Measurements from ENCODE around the gene PLXNA2.

Gene PLXNA2

GRCh38 chr1:208009303-208009702 is 234.9 kb downstream of the PLXNA2 start:
- H3K4me3 Mint-ChIP-seq = no peak overlapping the region
- H3K4me1 Mint-ChIP-seq = no peaks in the 10 kb centered on the region
- H3K36me3 Mint-ChIP-seq = no peaks in the 10 kb centered on the region
- ATAC-seq (no peak), DNase-seq (ENCODE audit: low spot score in 2 of 2) (no peak)
- H3K9me3 Mint-ChIP-seq = no peaks in the 10 kb centered on the region
- H3K27ac Mint-ChIP-seq = no peak overlapping the region

GRCh38 chr1:208008534-208008933 is 235.7 kb downstream of the PLXNA2 start:
- DNase-seq (ENCODE audit: low spot score in 2 of 2) (no peak), ATAC-seq (no peak)
- H3K36me3 Mint-ChIP-seq = no peaks in the 10 kb centered on the region
- H3K27ac Mint-ChIP-seq = no peak overlapping the region
- H3K4me1 Mint-ChIP-seq = no peaks in the 10 kb centered on the region
- no peak overlapping the region for H3K4me3 Mint-ChIP-seq
- H3K9me3 Mint-ChIP-seq = no peaks in the 10 kb centered on the region

- Mint-ChIP-seq H3K9me3 (no peaks in the 10 kb centered on the region), H3K27ac (no peak overlapping the region), H3K4me3 (no peak overlapping the region), H3K36me3 (no peaks in the 10 kb centered on the region), H3K4me1 (no peaks in the 10 kb centered on the region)
- DNase-seq (ENCODE audit: low spot score in 2 of 2) (no peak), ATAC-seq (no peak)
These were observed 236.2 kb downstream of the PLXNA2 start for GRCh38 chr1:208007938-208008342.

- no peak for DNase-seq (ENCODE audit: low spot score in 2 of 2)
- ATAC-seq = no peak
- Mint-ChIP-seq H3K9me3 (no peaks in the 10 kb centered on the region), H3K27ac (no peak overlapping the region), H3K4me1 (no peaks in the 10 kb centered on the region), H3K4me3 (no peak overlapping the region), H3K36me3 (no peaks in the 10 kb centered on the region)
These were observed 236.8 kb downstream of the PLXNA2 start for GRCh38 chr1:208007319-208007937.

GRCh38 chr1:208006258-208006920 is 237.8 kb downstream of the PLXNA2 start:
- ATAC-seq = no peak

DNA sequence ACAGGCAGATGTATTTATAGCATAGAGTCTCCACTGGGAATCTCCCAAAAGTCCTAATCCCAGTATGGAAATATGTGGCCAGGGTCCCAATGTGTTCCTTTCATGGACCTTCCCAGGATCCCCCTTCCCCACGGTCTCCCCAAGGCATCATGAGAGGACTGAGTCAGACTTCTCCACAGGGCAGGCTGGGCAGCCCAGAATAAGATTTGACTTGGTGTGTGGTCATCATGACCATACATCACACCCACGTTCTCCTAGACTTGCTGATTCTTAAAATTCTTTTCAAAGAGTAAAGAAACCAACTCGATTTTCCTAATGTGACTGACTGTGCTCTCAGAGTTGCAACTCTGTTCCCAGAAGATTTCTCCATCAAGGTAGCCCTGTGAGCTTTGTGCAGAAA is 239.3 kb downstream of the PLXNA2 start:
- no peak overlapping the region for H3K27ac Mint-ChIP-seq
- peak; percentile 35 for ATAC-seq
- no peak overlapping the region for H3K4me3 Mint-ChIP-seq

More at GRCh38 chr1:208006258-208006920, 237.8 kb downstream of the PLXNA2 start:
- Mint-ChIP-seq H3K27ac (no peak overlapping the region), H3K36me3 (no peaks in the 10 kb centered on the region), H3K4me1 (no peaks in the 10 kb centered on the region), H3K9me3 (no peaks in the 10 kb centered on the region), H3K4me3 (no peak overlapping the region)
- DNase-seq (ENCODE audit: low spot score in 2 of 2) = no peak

GRCh38 chr1:208003241-208003640 is 240.9 kb downstream of the PLXNA2 start:
- no peak for ATAC-seq

More for the DNA sequence above, 239.3 kb downstream of the PLXNA2 start:
- DNase-seq (ENCODE audit: low spot score in 2 of 2) = no peak
- H3K36me3 Mint-ChIP-seq = no peaks in the 10 kb centered on the region
- no peaks in the 10 kb centered on the region for H3K9me3 Mint-ChIP-seq
- H3K4me1 Mint-ChIP-seq = no peaks in the 10 kb centered on the region

GRCh38 chr1:208002672-208003071 is 241.5 kb downstream of the PLXNA2 start:
- Mint-ChIP-seq H3K27ac (no peak overlapping the region), H3K9me3 (no peaks in the 10 kb centered on the region), H3K4me3 (no peak overlapping the region), H3K36me3 (no peaks in the 10 kb centered on the region), H3K4me1 (no peaks in the 10 kb centered on the region)
- ATAC-seq (no peak), DNase-seq (ENCODE audit: low spot score in 2 of 2) (no peak)

More at GRCh38 chr1:208003241-208003640, 240.9 kb downstream of the PLXNA2 start:
- Mint-ChIP-seq H3K4me1 (no peaks in the 10 kb centered on the region), H3K36me3 (no peaks in the 10 kb centered on the region), H3K4me3 (no peak overlapping the region), H3K9me3 (no peaks in the 10 kb centered on the region), H3K27ac (no peak overlapping the region)
- no peak for DNase-seq (ENCODE audit: low spot score in 2 of 2)

- Mint-ChIP-seq H3K4me1 (no peaks in the 10 kb centered on the region), H3K27ac (no peak overlapping the region), H3K9me3 (no peaks in the 10 kb centered on the region), H3K4me3 (no peak overlapping the region), H3K36me3 (no peaks in the 10 kb centered on the region)
- ATAC-seq (no peak), DNase-seq (ENCODE audit: low spot score in 2 of 2) (no peak)
These were observed 242.1 kb downstream of the PLXNA2 start for GRCh38 chr1:208002078-208002477.

DNA sequence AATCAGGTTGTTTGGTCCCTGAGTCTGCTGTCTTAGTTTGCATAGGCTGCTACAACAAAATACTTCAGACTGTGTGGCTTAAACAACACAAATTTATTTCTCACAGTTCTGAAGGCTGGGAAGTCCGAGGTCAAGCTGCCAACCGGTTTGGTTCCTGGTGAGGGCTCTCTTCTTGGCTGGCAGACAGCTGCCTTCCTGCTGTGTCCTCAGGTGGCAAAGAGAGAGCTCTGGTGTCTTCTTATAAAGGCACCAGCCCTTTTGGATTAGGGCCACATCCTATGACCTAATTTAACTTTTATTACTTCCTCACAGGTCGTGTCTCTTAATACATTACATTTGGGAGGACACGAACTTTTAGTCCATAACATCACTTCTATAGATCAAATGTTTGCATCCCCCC is 243.7 kb downstream of the PLXNA2 start:
- no peaks in the 10 kb centered on the region for H3K9me3 Mint-ChIP-seq
- H3K27ac Mint-ChIP-seq = no peak overlapping the region
- H3K4me1 Mint-ChIP-seq = no peaks in the 10 kb centered on the region
- ATAC-seq = no peak
- no peak for DNase-seq (ENCODE audit: low spot score in 2 of 2)
- no peak overlapping the region for H3K4me3 Mint-ChIP-seq
- H3K36me3 Mint-ChIP-seq = no peaks in the 10 kb centered on the region

DNA sequence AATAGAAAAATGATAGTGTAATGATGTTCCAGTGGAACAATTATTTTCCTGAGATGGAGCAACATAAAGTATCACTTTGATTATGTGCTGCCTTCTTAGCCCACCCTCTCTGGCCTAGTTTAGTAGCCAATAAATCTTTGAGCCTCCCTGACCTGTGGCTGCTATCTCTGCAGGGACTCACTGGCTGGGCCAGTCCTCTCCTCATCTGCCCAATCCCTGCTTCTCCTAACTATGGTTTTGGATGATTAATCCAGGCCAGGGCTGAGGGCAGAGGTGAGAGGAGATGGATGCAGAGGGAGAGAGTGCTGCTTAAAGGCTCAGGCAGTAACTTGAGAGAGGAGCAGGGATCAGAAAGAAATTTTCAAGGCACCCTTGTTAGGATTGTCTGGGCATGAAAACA is 244.2 kb downstream of the PLXNA2 start:
- Mint-ChIP-seq H3K27ac (no peak overlapping the region), H3K4me3 (no peak overlapping the region), H3K9me3 (no peaks in the 10 kb centered on the region), H3K4me1 (no peaks in the 10 kb centered on the region), H3K36me3 (no peaks in the 10 kb centered on the region)
- ATAC-seq = no peak
- no peak for DNase-seq (ENCODE audit: low spot score in 2 of 2)

GRCh38 chr1:207999274-207999915 is 244.8 kb downstream of the PLXNA2 start:
- no peak for ATAC-seq
- DNase-seq (ENCODE audit: low spot score in 2 of 2) = no peak
- no peaks in the 10 kb centered on the region for H3K4me1 Mint-ChIP-seq
- H3K27ac Mint-ChIP-seq = no peak overlapping the region
- no peak overlapping the region for H3K4me3 Mint-ChIP-seq
- no peaks in the 10 kb centered on the region for H3K36me3 Mint-ChIP-seq
- no peaks in the 10 kb centered on the region for H3K9me3 Mint-ChIP-seq

DNA sequence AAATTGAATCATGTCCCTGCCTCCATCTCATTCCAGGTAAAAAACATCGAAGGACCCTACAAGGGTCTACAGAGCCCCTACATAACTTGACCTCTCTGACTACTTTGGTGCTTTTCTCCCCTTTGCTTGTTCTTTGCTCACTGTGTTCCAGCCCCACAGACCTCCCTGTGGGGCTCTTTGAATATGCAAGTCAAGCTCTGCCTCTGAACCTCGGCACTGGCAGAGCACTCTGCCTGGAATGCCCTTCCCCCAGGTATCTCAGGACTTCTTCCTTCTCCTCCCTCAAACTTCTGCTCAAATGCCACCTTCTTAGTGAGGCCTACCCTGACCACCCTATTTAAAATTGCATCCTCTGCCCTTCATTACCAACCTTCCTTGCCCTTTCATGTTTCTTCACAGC is 245.5 kb downstream of the PLXNA2 start:
- H3K4me1 Mint-ChIP-seq = no peaks in the 10 kb centered on the region
- no peak overlapping the region for H3K27ac Mint-ChIP-seq
- no peak overlapping the region for H3K4me3 Mint-ChIP-seq
- DNase-seq (ENCODE audit: low spot score in 2 of 2) = no peak
- no peaks in the 10 kb centered on the region for H3K9me3 Mint-ChIP-seq
- ATAC-seq = no peak
- no peaks in the 10 kb centered on the region for H3K36me3 Mint-ChIP-seq

DNA sequence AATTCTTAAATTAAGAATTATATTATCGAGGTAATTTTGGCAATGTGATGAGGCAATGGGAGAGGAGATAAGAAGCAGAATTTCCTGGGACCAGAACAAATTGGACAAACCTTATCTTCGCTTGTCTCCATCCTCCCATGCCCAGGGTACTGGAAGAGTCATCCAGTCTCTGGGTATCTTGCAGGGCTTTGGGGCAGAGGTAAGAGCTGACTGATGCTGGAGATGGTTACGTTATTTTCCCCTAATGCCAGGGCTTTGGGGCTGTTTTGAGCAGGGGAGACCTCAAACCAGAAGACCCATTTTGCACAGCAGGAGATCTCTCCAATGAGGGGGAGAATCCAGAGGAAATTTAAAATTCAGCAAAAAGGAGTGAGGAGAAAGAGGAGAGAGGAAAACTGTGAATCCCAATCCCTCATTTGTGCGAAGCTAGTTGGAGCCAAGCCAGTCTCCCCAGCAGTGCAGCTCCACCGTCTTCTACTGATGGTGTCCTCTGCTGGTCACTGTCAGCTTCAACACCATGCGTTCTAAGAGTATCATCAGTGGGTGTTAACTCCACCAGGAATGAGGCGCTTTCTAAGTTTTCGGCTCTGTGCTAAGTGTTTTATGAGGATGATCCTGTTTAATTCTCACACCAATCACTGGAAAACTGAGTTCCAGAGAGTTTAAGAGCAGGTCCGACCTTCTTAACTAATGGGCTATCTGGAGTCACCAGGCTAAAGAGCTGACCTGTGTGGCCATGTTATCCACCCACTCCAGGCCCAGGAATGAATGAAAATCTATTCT is 246.5 kb downstream of the PLXNA2 start:
- DNase-seq (ENCODE audit: low spot score in 2 of 2) (peak in 1 of 2 donors; percentile 12), ATAC-seq (peak; percentile 79)
- H3K9me3 Mint-ChIP-seq = no peaks in the 10 kb centered on the region
- no peak overlapping the region for H3K27ac Mint-ChIP-seq
- H3K4me1 Mint-ChIP-seq = no peaks in the 10 kb centered on the region
- H3K36me3 Mint-ChIP-seq = no peaks in the 10 kb centered on the region
- no peak overlapping the region for H3K4me3 Mint-ChIP-seq

DNA sequence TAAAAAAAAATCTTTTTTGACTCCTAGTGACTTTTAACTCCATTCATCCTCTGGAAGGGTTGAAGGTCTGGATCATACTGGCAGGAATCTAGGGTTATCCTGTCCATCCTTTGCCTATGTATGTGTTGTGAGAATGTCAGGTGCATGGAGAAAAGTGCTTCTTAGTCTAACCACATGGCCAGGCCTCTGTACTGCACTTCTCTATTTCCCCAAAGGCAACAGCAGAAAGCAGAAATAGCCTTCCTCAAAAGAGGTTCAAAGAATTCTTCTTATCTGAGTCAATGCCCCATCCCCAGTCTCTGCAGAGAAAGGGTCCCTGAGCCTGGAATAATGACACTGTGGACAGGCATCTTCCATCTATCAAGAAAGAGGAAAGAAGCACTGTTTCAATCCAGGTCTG is 247.5 kb downstream of the PLXNA2 start:
- ATAC-seq = no peak
- no peak for DNase-seq (ENCODE audit: low spot score in 2 of 2)
- H3K27ac Mint-ChIP-seq = no peak overlapping the region
- H3K36me3 Mint-ChIP-seq = no peaks in the 10 kb centered on the region
- no peaks in the 10 kb centered on the region for H3K4me1 Mint-ChIP-seq
- no peak overlapping the region for H3K4me3 Mint-ChIP-seq
- H3K9me3 Mint-ChIP-seq = no peaks in the 10 kb centered on the region

Data from stimulated activated effector memory CD8-positive, alpha-beta T cell treated with anti-CD3 and anti-CD28 coated beads, Interleukin-12 subunit alpha, Interleukin-12 subunit beta, amount 100 ng/mL, for 72 hours (primary cell).